Measurements from ENCODE around the gene CYP2E1. TPM values are rescaled to one million over a fixed set of nuclear protein-coding genes. Genes with fewer than 3 reads are reported as not detected.

Gene CYP2E1
- total and polyA plus RNA-seq, 2 donors (not counting 1 experiment from before 2014, with no cell fraction given), result 0.50 to 0.90 TPM

GRCh38 chr10:133557381-133557780 is 30.2 kb downstream of the CYP2E1 start:
- Histone ChIP-seq H3K4me2 (ENCODE audit: extremely low read depth, insufficient read depth, low read length) (no peak overlapping the region), H3K9ac (ENCODE audit: insufficient read depth, low read length) (no peak overlapping the region), H3K79me2 (ENCODE audit: control insufficient read depth, insufficient read depth, low read length) (no peaks in the 10 kb centered on the region), H3K36me3 (ENCODE audit: control insufficient read depth, insufficient read depth, low read length) (no peaks in the 10 kb centered on the region), H3K27ac (ENCODE audit: insufficient read depth, low read length) (no peak overlapping the region), H4K20me1 (ENCODE audit: control insufficient read depth, extremely low read depth, insufficient read depth, low read length) (no peaks in the 10 kb centered on the region), H3K4me1 (ENCODE audit: control insufficient read depth, extremely low read depth, insufficient read depth, low read length) (no peaks in the 10 kb centered on the region), H3K9me3 (ENCODE audit: control insufficient read depth, insufficient read depth, low read depth, low read length) (no peaks in the 10 kb centered on the region), H3K27me3 (ENCODE audit: control insufficient read depth, insufficient read depth, low read length) (no peaks in the 10 kb centered on the region), H2AFZ (ENCODE audit: low read length) (no peak overlapping the region), H3K4me3 (replicated peaks in 1 of 4; ENCODE audit: control extremely low read depth in 1 of 4, insufficient read depth in 1 of 4, low read depth in 3 of 4, low read length in 4 of 4) (no peak overlapping the region)
- DNase-seq (ENCODE audit: low read depth in 2 of 2), result no peak
- TF ChIP-seq EZH2 (IDR thresholded peaks at IDR 0.05; ENCODE audit: low read length, missing control alignments), result no peak
- TF ChIP-seq, protein P1, sequence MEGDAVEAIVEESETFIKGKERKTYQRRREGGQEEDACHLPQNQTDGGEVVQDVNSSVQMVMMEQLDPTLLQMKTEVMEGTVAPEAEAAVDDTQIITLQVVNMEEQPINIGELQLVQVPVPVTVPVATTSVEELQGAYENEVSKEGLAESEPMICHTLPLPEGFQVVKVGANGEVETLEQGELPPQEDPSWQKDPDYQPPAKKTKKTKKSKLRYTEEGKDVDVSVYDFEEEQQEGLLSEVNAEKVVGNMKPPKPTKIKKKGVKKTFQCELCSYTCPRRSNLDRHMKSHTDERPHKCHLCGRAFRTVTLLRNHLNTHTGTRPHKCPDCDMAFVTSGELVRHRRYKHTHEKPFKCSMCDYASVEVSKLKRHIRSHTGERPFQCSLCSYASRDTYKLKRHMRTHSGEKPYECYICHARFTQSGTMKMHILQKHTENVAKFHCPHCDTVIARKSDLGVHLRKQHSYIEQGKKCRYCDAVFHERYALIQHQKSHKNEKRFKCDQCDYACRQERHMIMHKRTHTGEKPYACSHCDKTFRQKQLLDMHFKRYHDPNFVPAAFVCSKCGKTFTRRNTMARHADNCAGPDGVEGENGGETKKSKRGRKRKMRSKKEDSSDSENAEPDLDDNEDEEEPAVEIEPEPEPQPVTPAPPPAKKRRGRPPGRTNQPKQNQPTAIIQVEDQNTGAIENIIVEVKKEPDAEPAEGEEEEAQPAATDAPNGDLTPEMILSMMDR (conservative IDR thresholded peaks at IDR 0.05 in 1 of 2, IDR thresholded peaks at IDR 0.05 in 1 of 2; ENCODE audit: low read depth in 1 of 2, low read length in 2 of 2), result no peak

GRCh38 chr10:133559216-133559615 is 32.1 kb downstream of the CYP2E1 start:
- Histone ChIP-seq H3K4me3 (replicated peaks in 1 of 4; ENCODE audit: control extremely low read depth in 1 of 4, insufficient read depth in 1 of 4, low read depth in 3 of 4, low read length in 4 of 4) (no peak overlapping the region), H3K36me3 (ENCODE audit: control insufficient read depth, insufficient read depth, low read length) (no peaks in the 10 kb centered on the region), H3K4me2 (ENCODE audit: extremely low read depth, insufficient read depth, low read length) (no peak overlapping the region), H3K27me3 (ENCODE audit: control insufficient read depth, insufficient read depth, low read length) (no peaks in the 10 kb centered on the region), H3K9me3 (ENCODE audit: control insufficient read depth, insufficient read depth, low read depth, low read length) (no peaks in the 10 kb centered on the region), H3K9ac (ENCODE audit: insufficient read depth, low read length) (no peak overlapping the region), H3K79me2 (ENCODE audit: control insufficient read depth, insufficient read depth, low read length) (no peaks in the 10 kb centered on the region), H3K27ac (ENCODE audit: insufficient read depth, low read length) (no peak overlapping the region), H2AFZ (ENCODE audit: low read length) (no peak overlapping the region), H3K4me1 (ENCODE audit: control insufficient read depth, extremely low read depth, insufficient read depth, low read length) (no peaks in the 10 kb centered on the region), H4K20me1 (ENCODE audit: control insufficient read depth, extremely low read depth, insufficient read depth, low read length) (no peaks in the 10 kb centered on the region)
- TF ChIP-seq EZH2 (IDR thresholded peaks at IDR 0.05; ENCODE audit: low read length, missing control alignments), result no peak
- DNase-seq (ENCODE audit: low read depth in 2 of 2), result no peak

DNA sequence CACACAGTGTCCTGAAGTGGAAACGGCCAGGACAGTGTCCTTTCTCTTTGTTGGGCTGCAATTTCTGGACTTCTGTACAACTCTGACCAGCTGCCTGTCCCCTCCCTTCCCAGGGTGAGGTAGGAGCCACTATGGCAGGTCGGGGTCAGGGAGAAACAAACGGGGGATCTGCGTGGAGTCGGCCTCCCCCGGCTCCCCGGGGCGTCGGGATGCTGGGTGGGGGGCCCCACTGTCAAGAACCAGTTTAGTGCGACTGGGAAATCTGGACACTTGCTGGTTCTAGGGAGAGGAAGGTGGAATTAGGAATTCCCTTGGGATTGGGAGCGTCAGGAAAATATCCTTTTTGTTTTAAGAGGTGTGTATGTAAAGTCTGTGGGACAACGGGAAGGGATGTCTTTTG is 37.7 kb downstream of the CYP2E1 start:
- Histone ChIP-seq H3K9ac (ENCODE audit: insufficient read depth, low read length) (no peak overlapping the region), H3K4me2 (ENCODE audit: extremely low read depth, insufficient read depth, low read length) (no peak overlapping the region), H3K9me3 (ENCODE audit: control insufficient read depth, insufficient read depth, low read depth, low read length) (no peaks in the 10 kb centered on the region), H3K4me1 (ENCODE audit: control insufficient read depth, extremely low read depth, insufficient read depth, low read length) (no peaks in the 10 kb centered on the region), H4K20me1 (ENCODE audit: control insufficient read depth, extremely low read depth, insufficient read depth, low read length) (no peaks in the 10 kb centered on the region), H3K27ac (ENCODE audit: insufficient read depth, low read length) (no peak overlapping the region), H3K79me2 (ENCODE audit: control insufficient read depth, insufficient read depth, low read length) (no peaks in the 10 kb centered on the region), H3K27me3 (ENCODE audit: control insufficient read depth, insufficient read depth, low read length) (no peaks in the 10 kb centered on the region), H3K36me3 (ENCODE audit: control insufficient read depth, insufficient read depth, low read length) (no peaks in the 10 kb centered on the region), H2AFZ (ENCODE audit: low read length) (no peak overlapping the region), H3K4me3 (replicated peaks in 1 of 4; ENCODE audit: control extremely low read depth in 1 of 4, insufficient read depth in 1 of 4, low read depth in 3 of 4, low read length in 4 of 4) (no peak overlapping the region)
- no peak for DNase-seq (ENCODE audit: low read depth in 2 of 2)
- TF ChIP-seq, protein P1 (conservative IDR thresholded peaks at IDR 0.05 in 1 of 2, IDR thresholded peaks at IDR 0.05 in 1 of 2; ENCODE audit: low read depth in 1 of 2, low read length in 2 of 2), result no peak
- TF ChIP-seq EZH2 (IDR thresholded peaks at IDR 0.05; ENCODE audit: low read length, missing control alignments), result no peak

All from fibroblast of lung (primary cell).